Measurements from ENCODE around the gene TRMT13.

Gene TRMT13

GRCh38 chr1:100132566-100133477 is at the start of gene TRMT13, which contains the start of gene SASS6:
TRMT13 (plus strand) TSS chr1:100133163; CDS start chr1:100133169, 6 bp downstream.
SASS6 (minus strand) TSS chr1:100132930; CDS start chr1:100132814, 116 bp downstream.
- DNase-seq = peak; percentile 88 to 94 (median 92)

GRCh38 chr1:100087396-100087795 is 45.6 kb upstream of the TRMT13 start:
- no peak for DNase-seq

GRCh38 chr1:100089082-100089481 is 43.9 kb upstream of the TRMT13 start:
- DNase-seq = no peak

GRCh38 chr1:100090471-100090870 is 42.5 kb upstream of the TRMT13 start:
- DNase-seq = no peak

- no peak for DNase-seq
Measured at GRCh38 chr1:100100202-100100601, 32.8 kb upstream of the TRMT13 start.

- no peak for DNase-seq
Measured at GRCh38 chr1:100101564-100101963, 31.4 kb upstream of the TRMT13 start.

- no peak for DNase-seq
Measured at GRCh38 chr1:100107696-100108095, 25.3 kb upstream of the TRMT13 start.

GRCh38 chr1:100109554-100110066 is 23.4 kb upstream of the TRMT13 start:
- no peak for DNase-seq

GRCh38 chr1:100115524-100115923 is 17.4 kb upstream of the TRMT13 start:
- DNase-seq = no peak

- no peak for DNase-seq
Measured at GRCh38 chr1:100122177-100122576, 10.8 kb upstream of the TRMT13 start.

- no peak for DNase-seq
Measured at GRCh38 chr1:100127226-100127625, 5.7 kb upstream of the TRMT13 start.

GRCh38 chr1:100130552-100131077 is 2.3 kb upstream of the TRMT13 start:
- no peak for DNase-seq

GRCh38 chr1:100131623-100132022 is 1.3 kb upstream of the TRMT13 start:
- no peak for DNase-seq

GRCh38 chr1:100134872-100135271 is 1.9 kb downstream of the TRMT13 start:
- DNase-seq = peak in 1 of 6 experiments; percentile 2

GRCh38 chr1:100137602-100138001 is 4.6 kb downstream of the TRMT13 start:
- no peak for DNase-seq

GRCh38 chr1:100141192-100141591 is 8.2 kb downstream of the TRMT13 start:
- no peak for DNase-seq

GRCh38 chr1:100142343-100142742 is 9.4 kb downstream of the TRMT13 start:
- no peak for DNase-seq

- DNase-seq = no peak
Measured at GRCh38 chr1:100145116-100145515, 12.2 kb downstream of the TRMT13 start.

GRCh38 chr1:100146958-100147357 is 14.0 kb downstream of the TRMT13 start:
- no peak for DNase-seq

- no peak for DNase-seq
Measured at GRCh38 chr1:100147875-100148274, 14.9 kb downstream of the TRMT13 start.

- DNase-seq = no peak
Measured at GRCh38 chr1:100151679-100152078, 18.7 kb downstream of the TRMT13 start.

- no peak for DNase-seq
Measured at GRCh38 chr1:100152271-100152670, 19.3 kb downstream of the TRMT13 start.

GRCh38 chr1:100162881-100163280 is 29.9 kb downstream of the TRMT13 start:
- no peak for DNase-seq

GRCh38 chr1:100164216-100164615 is 31.3 kb downstream of the TRMT13 start:
- DNase-seq = no peak

Measured in stimulated activated naive CD4-positive, alpha-beta T cell (primary cell).